Hepatocyte (in vitro differentiated cells): ENCODE data around the gene CDH22.

Experiments
- EZH2 ChIP-seq: fragments of 200-600 bp; sonication (generic); IDR thresholded peaks from 2 replicates; pipeline ENCODE4 v1.6.1; 2016; ENCODE audit warnings: antibody characterized with exemption, mild to moderate bottlenecking, borderline replicate concordance
- TF ChIP-seq, protein P1 (sequence below): fragments of 200-600 bp; sonication (generic); IDR thresholded peaks from 2 replicates; pipeline ENCODE4 v1.5.1; 2016; ENCODE audit warnings: antibody characterized with exemption, mild to moderate bottlenecking; ENCODE audit not compliant: poor library complexity

GRCh38 chr20:46152824-46153586, 155.3 kb downstream of the CDH22 start:
- TF ChIP-seq, protein P1, sequence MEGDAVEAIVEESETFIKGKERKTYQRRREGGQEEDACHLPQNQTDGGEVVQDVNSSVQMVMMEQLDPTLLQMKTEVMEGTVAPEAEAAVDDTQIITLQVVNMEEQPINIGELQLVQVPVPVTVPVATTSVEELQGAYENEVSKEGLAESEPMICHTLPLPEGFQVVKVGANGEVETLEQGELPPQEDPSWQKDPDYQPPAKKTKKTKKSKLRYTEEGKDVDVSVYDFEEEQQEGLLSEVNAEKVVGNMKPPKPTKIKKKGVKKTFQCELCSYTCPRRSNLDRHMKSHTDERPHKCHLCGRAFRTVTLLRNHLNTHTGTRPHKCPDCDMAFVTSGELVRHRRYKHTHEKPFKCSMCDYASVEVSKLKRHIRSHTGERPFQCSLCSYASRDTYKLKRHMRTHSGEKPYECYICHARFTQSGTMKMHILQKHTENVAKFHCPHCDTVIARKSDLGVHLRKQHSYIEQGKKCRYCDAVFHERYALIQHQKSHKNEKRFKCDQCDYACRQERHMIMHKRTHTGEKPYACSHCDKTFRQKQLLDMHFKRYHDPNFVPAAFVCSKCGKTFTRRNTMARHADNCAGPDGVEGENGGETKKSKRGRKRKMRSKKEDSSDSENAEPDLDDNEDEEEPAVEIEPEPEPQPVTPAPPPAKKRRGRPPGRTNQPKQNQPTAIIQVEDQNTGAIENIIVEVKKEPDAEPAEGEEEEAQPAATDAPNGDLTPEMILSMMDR: no peak
- TF ChIP-seq EZH2: no peak
